Measurements from ENCODE around the gene MFRP. TPM values are rescaled to one million over a fixed set of nuclear protein-coding genes. Genes with fewer than 3 reads are reported as not detected.

Gene MFRP
- total RNA-seq, 2 donors from 2014 or later: 0.27 TPM; not detected in 1

DNA sequence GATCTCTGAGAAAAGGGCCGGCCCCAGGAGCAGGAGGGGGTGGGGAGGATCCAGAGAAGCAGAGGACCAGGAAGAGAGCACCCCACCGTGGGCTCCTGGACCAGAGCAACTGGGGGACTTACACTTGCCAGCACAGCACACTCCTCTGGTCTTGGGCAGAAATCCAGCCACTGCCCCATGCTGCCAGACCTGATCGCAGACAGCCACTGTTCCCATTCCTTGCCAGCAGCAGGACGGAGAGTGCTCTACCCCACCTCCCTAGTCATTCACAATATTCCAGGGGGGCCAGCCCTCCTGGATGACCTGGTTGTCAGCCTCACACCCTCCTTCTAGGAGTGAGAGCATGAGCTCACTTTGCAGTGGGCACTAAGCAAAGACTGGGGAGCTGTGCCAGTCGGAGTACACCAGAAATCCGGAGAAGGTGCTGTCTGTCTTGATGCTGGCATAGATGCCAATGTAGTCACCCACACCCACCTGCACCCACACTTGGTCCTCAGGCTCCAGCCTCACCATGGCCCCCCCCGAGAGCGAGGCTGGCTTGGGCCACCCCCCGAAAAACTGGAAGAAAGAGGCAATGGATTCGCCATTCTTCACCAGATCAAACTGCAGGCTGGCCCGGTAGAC, 7.4 kb downstream of the MFRP start:
- no peaks in the 10 kb centered on the region for H3K27me3 ChIP-seq (replicated peaks; ENCODE audit: insufficient read depth)
- H3K4me1 ChIP-seq (ENCODE audit: control insufficient read depth in 1 of 2, low read depth in 2 of 2): peaks cover 22 to 59% of the 10 kb centered on the region in 2 donors
- ATAC-seq (ENCODE audit: insufficient number of reproducible peaks, low FRiP score, low read depth): no peak
- TF ChIP-seq, protein P1, sequence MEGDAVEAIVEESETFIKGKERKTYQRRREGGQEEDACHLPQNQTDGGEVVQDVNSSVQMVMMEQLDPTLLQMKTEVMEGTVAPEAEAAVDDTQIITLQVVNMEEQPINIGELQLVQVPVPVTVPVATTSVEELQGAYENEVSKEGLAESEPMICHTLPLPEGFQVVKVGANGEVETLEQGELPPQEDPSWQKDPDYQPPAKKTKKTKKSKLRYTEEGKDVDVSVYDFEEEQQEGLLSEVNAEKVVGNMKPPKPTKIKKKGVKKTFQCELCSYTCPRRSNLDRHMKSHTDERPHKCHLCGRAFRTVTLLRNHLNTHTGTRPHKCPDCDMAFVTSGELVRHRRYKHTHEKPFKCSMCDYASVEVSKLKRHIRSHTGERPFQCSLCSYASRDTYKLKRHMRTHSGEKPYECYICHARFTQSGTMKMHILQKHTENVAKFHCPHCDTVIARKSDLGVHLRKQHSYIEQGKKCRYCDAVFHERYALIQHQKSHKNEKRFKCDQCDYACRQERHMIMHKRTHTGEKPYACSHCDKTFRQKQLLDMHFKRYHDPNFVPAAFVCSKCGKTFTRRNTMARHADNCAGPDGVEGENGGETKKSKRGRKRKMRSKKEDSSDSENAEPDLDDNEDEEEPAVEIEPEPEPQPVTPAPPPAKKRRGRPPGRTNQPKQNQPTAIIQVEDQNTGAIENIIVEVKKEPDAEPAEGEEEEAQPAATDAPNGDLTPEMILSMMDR (IDR thresholded peaks at IDR 0.05): no peak
- no peaks in the 10 kb centered on the region for H3K9me3 ChIP-seq
- peak overlapping the region in 1 of 2 donors; percentile 95 for H3K27ac ChIP-seq
- H3K36me3 ChIP-seq: no peaks in the 10 kb centered on the region
- DNase-seq (ENCODE audit: low spot score): no peak
- peak overlapping the region; percentile 91 for H3K4me3 ChIP-seq

DNA sequence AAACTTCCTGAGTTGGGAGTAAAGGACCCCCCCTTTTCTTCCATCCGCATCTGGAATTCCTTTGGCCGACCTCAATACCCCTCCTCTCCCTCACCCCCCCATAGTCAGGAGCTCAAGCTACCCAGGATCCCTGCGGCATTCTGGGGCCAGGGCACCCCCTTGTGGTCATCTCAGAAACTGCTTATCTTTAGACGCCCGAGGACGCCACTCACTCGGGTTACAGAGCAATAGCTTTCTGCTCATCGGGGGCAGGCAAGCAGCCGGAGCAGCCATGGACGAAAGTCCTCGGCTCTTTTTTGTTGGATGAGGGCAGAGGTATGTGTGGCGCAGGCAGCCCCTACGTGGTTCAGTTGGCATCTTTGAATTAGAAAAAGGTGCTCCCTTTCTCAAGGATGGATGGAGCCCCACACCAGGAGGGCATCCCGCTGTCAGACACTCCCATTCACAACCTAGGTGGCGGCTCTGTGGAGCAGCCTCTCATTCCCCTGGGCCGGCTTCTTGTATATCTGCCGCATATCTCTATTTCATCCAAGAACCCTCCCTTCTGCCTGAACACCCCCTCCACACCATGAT, 8.1 kb downstream of the MFRP start:
- TF ChIP-seq, protein P1 (IDR thresholded peaks at IDR 0.05): peak; percentile 84
- Histone ChIP-seq H3K4me1 (ENCODE audit: control insufficient read depth in 1 of 2, low read depth in 2 of 2) (peaks cover 22 to 59% of the 10 kb centered on the region in 2 donors), H3K27ac (peak overlapping the region in 1 of 2 donors; percentile 95), H3K9me3 (no peaks in the 10 kb centered on the region), H3K4me3 (peak overlapping the region; percentile 91), H3K27me3 (replicated peaks; ENCODE audit: insufficient read depth) (no peaks in the 10 kb centered on the region), H3K36me3 (no peaks in the 10 kb centered on the region)
- ATAC-seq (ENCODE audit: insufficient number of reproducible peaks, low FRiP score, low read depth): no peak
- no peak for DNase-seq (ENCODE audit: low spot score)

DNA sequence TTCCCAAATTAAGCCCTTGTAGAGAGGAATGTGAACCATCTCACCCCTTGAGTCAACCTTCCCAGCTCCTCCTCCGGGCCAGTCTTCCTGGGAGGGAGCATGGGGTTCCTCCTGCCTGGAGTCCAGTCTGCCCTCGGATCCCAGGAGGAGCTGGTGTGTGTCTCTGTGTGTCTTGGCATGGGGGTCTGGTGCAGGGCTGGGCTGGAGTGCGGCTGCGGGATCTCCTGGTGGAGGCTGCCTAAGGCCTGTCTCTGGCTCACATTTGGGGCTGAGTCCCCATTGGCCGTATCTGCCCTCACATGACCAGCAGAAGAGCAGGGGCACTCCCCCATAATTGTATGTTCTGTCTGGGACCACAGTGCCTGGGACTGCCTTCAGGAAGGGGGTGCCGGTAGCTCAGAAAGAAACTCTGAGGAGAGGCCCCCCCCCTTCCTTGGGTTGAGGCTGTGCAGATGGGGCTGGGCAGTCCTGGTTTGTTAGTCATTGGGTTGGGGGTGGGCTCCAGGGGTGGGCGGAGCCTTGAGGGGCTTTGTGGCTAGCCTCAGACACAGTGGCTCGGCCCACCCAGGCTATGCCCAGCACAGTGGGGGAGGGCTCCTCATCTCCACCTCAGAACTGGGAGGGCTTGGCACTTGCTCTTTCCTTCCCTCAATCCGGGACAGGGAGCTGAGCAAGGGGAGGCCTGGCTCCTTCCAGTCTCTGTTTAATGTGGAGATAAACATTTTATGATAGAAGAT, 8.8 kb downstream of the MFRP start:
- peak overlapping the region; percentile 91 for H3K4me3 ChIP-seq
- H3K27ac ChIP-seq: no peak overlapping the region
- no peaks in the 10 kb centered on the region for H3K36me3 ChIP-seq
- H3K27me3 ChIP-seq (replicated peaks; ENCODE audit: insufficient read depth): no peaks in the 10 kb centered on the region
- DNase-seq (ENCODE audit: low spot score): no peak
- no peaks in the 10 kb centered on the region for H3K9me3 ChIP-seq
- H3K4me1 ChIP-seq (ENCODE audit: control insufficient read depth in 1 of 2, low read depth in 2 of 2): peaks cover 22 to 59% of the 10 kb centered on the region in 2 donors
- TF ChIP-seq, protein P1 (IDR thresholded peaks at IDR 0.05): no peak
- no peak for ATAC-seq (ENCODE audit: insufficient number of reproducible peaks, low FRiP score, low read depth)

DNA sequence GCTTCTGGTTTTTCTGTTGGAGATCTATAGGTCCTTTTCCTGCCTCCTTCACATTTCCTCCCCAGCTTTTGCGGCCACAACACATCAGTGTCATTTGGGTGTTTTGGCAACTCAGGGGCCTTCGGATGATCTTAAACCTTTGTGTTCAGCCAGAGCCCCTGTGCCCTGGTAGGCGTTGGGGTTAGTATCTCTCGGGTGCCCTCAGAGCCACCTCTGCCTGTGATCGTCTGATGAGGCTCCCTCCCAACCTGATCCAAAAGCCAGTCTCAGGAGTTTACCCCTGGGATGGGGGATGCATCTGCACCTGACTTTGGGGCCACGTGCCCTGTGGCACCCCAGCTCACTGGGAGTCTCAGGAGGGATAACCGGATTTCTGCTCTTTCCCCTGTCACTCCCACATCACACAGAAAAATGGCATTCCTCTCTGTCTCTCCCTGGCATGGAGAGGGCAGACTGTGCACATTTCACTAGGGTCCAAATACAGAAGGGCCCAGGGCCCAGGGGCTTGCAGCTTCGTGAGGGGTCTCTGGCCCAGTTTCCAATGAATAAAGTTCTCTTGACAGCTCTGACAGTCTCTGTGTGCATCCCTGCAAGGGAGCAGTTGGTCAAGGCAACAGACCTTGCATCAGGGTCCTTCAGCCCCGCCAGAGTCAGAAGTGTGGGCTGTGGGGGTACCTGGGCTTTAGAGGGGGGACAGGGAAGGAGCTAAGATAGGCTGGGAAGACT, 9.6 kb downstream of the MFRP start:
- H3K36me3 ChIP-seq: no peaks in the 10 kb centered on the region
- no peak for ATAC-seq (ENCODE audit: insufficient number of reproducible peaks, low FRiP score, low read depth)
- no peak overlapping the region for H3K27ac ChIP-seq

More for the DNA sequence above, 9.6 kb downstream of the MFRP start:
- H3K9me3 ChIP-seq: no peaks in the 10 kb centered on the region
- no peaks in the 10 kb centered on the region for H3K27me3 ChIP-seq (replicated peaks; ENCODE audit: insufficient read depth)
- peaks cover 22 to 59% of the 10 kb centered on the region in 2 donors for H3K4me1 ChIP-seq (ENCODE audit: control insufficient read depth in 1 of 2, low read depth in 2 of 2)
- no peak overlapping the region for H3K4me3 ChIP-seq
- DNase-seq (ENCODE audit: low spot score): no peak
- TF ChIP-seq, protein P1 (IDR thresholded peaks at IDR 0.05): no peak
